HepG2 (cell line): Measurements from ENCODE around the gene HFM1.
"Not testable (repeated sequence)": the region's sequence is repeated elsewhere in the genome, so short reads cannot be mapped to it uniquely, and the experiment has no call there.

Experiments
- CREB1 ChIP-seq, 2 experiments: fragments of 450-650 bp in 1 of 2; IDR thresholded peaks; 2 replicates each; pipeline ENCODE4 v1.6.1; 2016 to 2017; ENCODE audit warnings: control low read depth in 1 of 2, mild to moderate bottlenecking in 1 of 2, missing compliant biosample characterization in 1 of 2, missing genetic modification characterization in 1 of 2
- EP300 ChIP-seq, 3 experiments: sonication (generic) in 1 of 3; formaldehyde crosslinking in 1 of 3; IDR thresholded peaks; 2 replicates each; pipeline versions ENCODE4 v1.5.1 to v1.6.1; 2011 to 2020; ENCODE audit warnings: low read depth in 2 of 3, low read length in 2 of 3, borderline replicate concordance in 1 of 3, improper control_type of control experiment in 1 of 3, mild to moderate bottlenecking in 1 of 3, missing genetic modification reagents in 1 of 3, moderate library complexity in 1 of 3
- IRX3 ChIP-seq: sonication (generic); formaldehyde crosslinking; IDR thresholded peaks from 2 replicates; pipeline ENCODE4 v1.8.1; 2023; ENCODE audit warnings: mild to moderate bottlenecking, low read depth, missing genetic modification reagents, borderline replicate concordance
- NCOA5 ChIP-seq: sonication (generic); formaldehyde crosslinking; IDR thresholded peaks from 2 replicates; pipeline ENCODE4 v1.4.0; 2020; ENCODE audit warnings: missing genetic modification reagents
- RELA ChIP-seq: sonication (generic); formaldehyde crosslinking; IDR thresholded peaks from 2 replicates; pipeline ENCODE4 v1.4.0; 2020; ENCODE audit warnings: missing genetic modification reagents
- SRF ChIP-seq: IDR thresholded peaks from 2 replicates; pipeline ENCODE4 v1.6.1; 2011; ENCODE audit warnings: mild to moderate bottlenecking, low read depth, low read length, moderate library complexity
- TEAD2 ChIP-seq: sonication (generic); formaldehyde crosslinking; IDR thresholded peaks from 2 replicates; pipeline ENCODE4 v1.9.0; 2021; ENCODE audit warnings: missing genetic modification reagents
- ZFP36L2 ChIP-seq: sonication (generic); formaldehyde crosslinking; IDR thresholded peaks from 2 replicates; pipeline ENCODE4 v1.4.0; 2020; ENCODE audit warnings: missing genetic modification reagents
- TF ChIP-seq, protein P1 (sequence below): sonication (generic); formaldehyde crosslinking; IDR thresholded peaks from 2 replicates; pipeline ENCODE4 v1.5.0; 2020; ENCODE audit warnings: mild to moderate bottlenecking, missing genetic modification reagents, moderate library complexity
- TF ChIP-seq, protein P2 (sequence below), 2 experiments: IDR thresholded peaks; 2 replicates each; pipeline ENCODE4 v1.6.1; 2011 to 2012; ENCODE audit warnings: low read length in 2 of 2, borderline replicate concordance in 1 of 2, low read depth in 1 of 2, mild to moderate bottlenecking in 1 of 2, moderate library complexity in 1 of 2

DNA sequence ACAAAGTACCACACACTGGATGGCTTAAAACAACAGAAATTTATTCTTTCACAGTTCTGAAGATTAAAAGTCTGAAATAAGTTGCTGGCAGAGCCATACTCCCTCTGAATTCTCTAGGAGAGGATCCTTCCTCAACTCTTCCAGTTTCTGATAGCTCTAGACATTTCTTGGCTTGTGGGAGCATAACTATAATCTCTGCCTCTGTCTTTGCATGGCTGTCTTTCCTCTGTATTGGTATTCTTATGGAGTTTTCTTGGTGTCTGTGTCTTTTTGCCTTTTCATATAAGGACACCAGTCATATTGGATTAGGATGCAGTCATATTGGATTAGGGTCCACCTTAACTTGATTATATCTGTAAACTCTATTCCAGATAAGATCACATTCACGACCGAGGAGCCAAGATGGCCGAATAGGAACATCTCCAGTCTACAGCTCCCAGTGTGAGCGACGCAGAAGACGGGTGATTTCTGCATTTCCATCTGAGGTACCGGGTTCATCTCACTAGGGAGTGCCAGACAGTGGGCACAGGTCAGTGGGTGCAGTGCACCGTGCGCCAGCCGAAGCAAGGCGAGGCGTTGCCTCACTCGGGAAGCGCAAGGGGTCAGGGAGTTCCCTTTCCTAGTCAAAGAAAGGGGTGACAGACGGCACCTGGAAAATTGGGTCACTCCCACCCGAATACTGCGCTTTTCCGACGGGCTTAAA, 118.2 kb downstream of the HFM1 start:
- TF ChIP-seq, protein P1, sequence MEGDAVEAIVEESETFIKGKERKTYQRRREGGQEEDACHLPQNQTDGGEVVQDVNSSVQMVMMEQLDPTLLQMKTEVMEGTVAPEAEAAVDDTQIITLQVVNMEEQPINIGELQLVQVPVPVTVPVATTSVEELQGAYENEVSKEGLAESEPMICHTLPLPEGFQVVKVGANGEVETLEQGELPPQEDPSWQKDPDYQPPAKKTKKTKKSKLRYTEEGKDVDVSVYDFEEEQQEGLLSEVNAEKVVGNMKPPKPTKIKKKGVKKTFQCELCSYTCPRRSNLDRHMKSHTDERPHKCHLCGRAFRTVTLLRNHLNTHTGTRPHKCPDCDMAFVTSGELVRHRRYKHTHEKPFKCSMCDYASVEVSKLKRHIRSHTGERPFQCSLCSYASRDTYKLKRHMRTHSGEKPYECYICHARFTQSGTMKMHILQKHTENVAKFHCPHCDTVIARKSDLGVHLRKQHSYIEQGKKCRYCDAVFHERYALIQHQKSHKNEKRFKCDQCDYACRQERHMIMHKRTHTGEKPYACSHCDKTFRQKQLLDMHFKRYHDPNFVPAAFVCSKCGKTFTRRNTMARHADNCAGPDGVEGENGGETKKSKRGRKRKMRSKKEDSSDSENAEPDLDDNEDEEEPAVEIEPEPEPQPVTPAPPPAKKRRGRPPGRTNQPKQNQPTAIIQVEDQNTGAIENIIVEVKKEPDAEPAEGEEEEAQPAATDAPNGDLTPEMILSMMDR, result not testable (repeated sequence)
- not testable (repeated sequence) for TF ChIP-seq IRX3 (CRISPR knock-in tag); CREB1 (IDR thresholded peaks at IDR 0.05); CREB1 (CRISPR knock-in tag; IDR thresholded peaks at IDR 0.05); RELA (CRISPR knock-in tag); ZFP36L2 (CRISPR knock-in tag); TEAD2; NCOA5 (CRISPR knock-in tag); SRF; EP300 (IDR thresholded peaks at IDR 0.05; ENCODE audit: low read depth in 2 of 2, low read length in 2 of 2); EP300 (CRISPR knock-in tag; IDR thresholded peaks at IDR 0.05; ENCODE audit: borderline replicate concordance)
- TF ChIP-seq, protein P2, sequence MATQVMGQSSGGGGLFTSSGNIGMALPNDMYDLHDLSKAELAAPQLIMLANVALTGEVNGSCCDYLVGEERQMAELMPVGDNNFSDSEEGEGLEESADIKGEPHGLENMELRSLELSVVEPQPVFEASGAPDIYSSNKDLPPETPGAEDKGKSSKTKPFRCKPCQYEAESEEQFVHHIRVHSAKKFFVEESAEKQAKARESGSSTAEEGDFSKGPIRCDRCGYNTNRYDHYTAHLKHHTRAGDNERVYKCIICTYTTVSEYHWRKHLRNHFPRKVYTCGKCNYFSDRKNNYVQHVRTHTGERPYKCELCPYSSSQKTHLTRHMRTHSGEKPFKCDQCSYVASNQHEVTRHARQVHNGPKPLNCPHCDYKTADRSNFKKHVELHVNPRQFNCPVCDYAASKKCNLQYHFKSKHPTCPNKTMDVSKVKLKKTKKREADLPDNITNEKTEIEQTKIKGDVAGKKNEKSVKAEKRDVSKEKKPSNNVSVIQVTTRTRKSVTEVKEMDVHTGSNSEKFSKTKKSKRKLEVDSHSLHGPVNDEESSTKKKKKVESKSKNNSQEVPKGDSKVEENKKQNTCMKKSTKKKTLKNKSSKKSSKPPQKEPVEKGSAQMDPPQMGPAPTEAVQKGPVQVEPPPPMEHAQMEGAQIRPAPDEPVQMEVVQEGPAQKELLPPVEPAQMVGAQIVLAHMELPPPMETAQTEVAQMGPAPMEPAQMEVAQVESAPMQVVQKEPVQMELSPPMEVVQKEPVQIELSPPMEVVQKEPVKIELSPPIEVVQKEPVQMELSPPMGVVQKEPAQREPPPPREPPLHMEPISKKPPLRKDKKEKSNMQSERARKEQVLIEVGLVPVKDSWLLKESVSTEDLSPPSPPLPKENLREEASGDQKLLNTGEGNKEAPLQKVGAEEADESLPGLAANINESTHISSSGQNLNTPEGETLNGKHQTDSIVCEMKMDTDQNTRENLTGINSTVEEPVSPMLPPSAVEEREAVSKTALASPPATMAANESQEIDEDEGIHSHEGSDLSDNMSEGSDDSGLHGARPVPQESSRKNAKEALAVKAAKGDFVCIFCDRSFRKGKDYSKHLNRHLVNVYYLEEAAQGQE (IDR thresholded peaks at IDR 0.05; ENCODE audit: borderline replicate concordance in 1 of 2, low read depth in 1 of 2, low read length in 2 of 2), result not testable (repeated sequence)
